Activated CD4-positive, alpha-beta T cell treated with anti-CD3 and anti-CD28 coated beads for 36 hours (primary cell): Measurements from ENCODE around the gene PPP4R4. TPM values are rescaled to one million over a fixed set of nuclear protein-coding genes. Genes with fewer than 3 reads are reported as not detected.

ENCODE experiments used
- ATAC-seq: fragments of 200-7000 bp; cut with Tn5 transposase; one replicate; pipeline ENCODE4 v1.10.0; 2021; ENCODE audit warnings: mild to moderate bottlenecking, moderate library complexity
- CTCF ChIA-PET: fragments of 350-600 bp; sonication (Branson Sonifier 250); formaldehyde crosslinking; loops from one replicate; lab custom pipeline; 2021; ENCODE audit warnings: antibody characterized with exemption; lab: Charles Lee
- POLR2A ChIA-PET: fragments of 350-600 bp; sonication (Branson Sonifier 250); formaldehyde crosslinking; loops from one replicate; lab custom pipeline; 2021; ENCODE audit warnings: antibody characterized with exemption, inconsistent platforms; lab: Charles Lee
- DNase-seq: peaks from one replicate; pipeline ENCODE4 v3.0.0-alpha.2; 2020
- H3K27ac Mint-ChIP-seq: one replicate; pipeline ENCODE4 v1.8.0; 2021; ENCODE audit warnings: mixed read lengths
- H3K27me3 Mint-ChIP-seq: one replicate; pipeline ENCODE4 v1.8.0; 2021; ENCODE audit warnings: mixed read lengths
- H3K36me3 Mint-ChIP-seq: one replicate; pipeline ENCODE4 v1.8.0; 2021; ENCODE audit warnings: low read depth, mixed read lengths
- H3K4me1 Mint-ChIP-seq: one replicate; pipeline ENCODE4 v1.8.0; 2021; ENCODE audit warnings: mixed read lengths
- H3K4me3 Mint-ChIP-seq: one replicate; pipeline ENCODE4 v1.8.0; 2021; ENCODE audit warnings: mild to moderate bottlenecking, moderate library complexity, mixed read lengths
- H3K9me3 Mint-ChIP-seq: one replicate; pipeline ENCODE4 v1.8.0; 2021; ENCODE audit warnings: low read depth, mixed read lengths
- intact Hi-C, 2 experiments: fragments of 100-400 bp; cut with DNase I in 1 of 2; cut with micrococcal nuclease in 1 of 2; formaldehyde crosslinking; loops; one replicate each; pipeline versions ENCODE4 v1.14.2 to v1.15.1; 2022 to 2024; cut with DNase I, micrococcal nuclease
- total RNA-seq, 2 experiments: library from RNA; stranded (reverse); gene quantifications; one replicate each; pipeline ENCODE4 v1.2.3, GENCODE V29; 2021

PPP4R4 gene
- total RNA-seq, 2 experiments from 2014 or later: 21.4 TPM

DNA sequence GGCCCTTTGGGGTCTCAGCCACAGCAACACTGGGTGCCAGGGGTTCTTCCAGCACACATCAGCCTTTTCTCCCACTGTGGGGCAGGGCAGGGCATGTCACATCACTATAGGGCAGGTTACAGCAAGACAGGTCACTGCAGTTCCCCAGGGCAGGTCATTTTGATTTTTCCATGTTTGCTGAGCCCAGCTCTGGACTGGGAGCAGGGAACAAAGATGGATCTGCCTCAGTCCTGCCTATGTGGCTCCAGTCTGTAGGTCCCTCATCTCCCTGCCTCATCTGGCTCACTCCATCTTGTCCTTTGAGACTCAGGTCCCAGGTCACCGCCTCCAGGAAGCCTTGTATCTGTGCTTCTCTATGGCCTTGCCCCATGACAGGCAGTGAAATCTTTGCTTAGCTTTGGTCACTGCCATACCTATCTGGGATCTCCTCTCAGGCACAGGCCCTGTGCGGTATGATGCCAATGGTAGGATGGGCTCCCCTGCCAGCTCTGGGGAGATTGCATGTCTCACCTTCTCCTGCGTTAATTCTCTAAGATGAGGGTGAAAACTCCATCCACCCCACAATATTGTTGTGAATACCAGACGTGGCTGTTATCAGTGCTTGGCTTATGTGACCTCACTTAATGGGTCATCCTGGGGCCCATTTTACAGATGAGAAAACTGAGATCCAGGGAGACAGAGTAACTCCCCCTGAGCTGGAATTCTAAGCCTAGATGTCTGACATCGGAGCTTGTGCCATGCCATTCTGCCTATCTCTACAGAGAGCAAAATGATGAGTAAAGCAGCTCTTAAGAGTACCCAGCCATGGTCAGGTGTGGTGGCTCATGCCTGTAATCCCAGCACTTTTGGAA is 147.5 kb downstream of the PPP4R4 start:
- intact Hi-C loops: no loop called here
- no peak overlapping the region for H3K4me3 Mint-ChIP-seq
- DNase-seq (no peak), ATAC-seq (no peak)
- no peaks in the 10 kb centered on the region for H3K36me3 Mint-ChIP-seq
- CTCF ChIA-PET: interaction anchor here (0.6 to 1.9 kb wide), 2 partner anchors 9 to 71 kb away, joined by 3 to 6 read pairs; no protein-coding TSS in a partner anchor
- POLR2A ChIA-PET: interaction anchor here (1.0 kb wide), 1 partner anchor 10 kb away, joined by 3 read pairs; no protein-coding TSS in a partner anchor
- no peaks in the 10 kb centered on the region for H3K27me3 Mint-ChIP-seq
- no peak overlapping the region for H3K27ac Mint-ChIP-seq
- no peaks in the 10 kb centered on the region for H3K9me3 Mint-ChIP-seq
- H3K4me1 Mint-ChIP-seq: no peaks in the 10 kb centered on the region

GRCh38 chr14:94322648-94323570 is 148.8 kb downstream of the PPP4R4 start, which contains the start of gene SERPINA6:
Gene SERPINA6, minus strand, starts transcription at chr14:94323336. Its CDS starts 8,688 bp downstream, at chr14:94314648.
- intact Hi-C loops: no loop called here
- Mint-ChIP-seq H3K27ac (no peak within 1 kb of the TSS), H3K9me3 (no peaks in the 10 kb centered on the region), H3K4me3 (no peak within 1 kb of the TSS), H3K4me1 (no peaks in the 10 kb centered on the region), H3K36me3 (no peaks in the 10 kb centered on the region), H3K27me3 (no peaks in the 10 kb centered on the region)
- ATAC-seq: no peak
- CTCF ChIA-PET: interaction anchor here (0.6 to 1.9 kb wide), 4 partner anchors 8 to 191 kb away, joined by 3 to 6 read pairs (median 3); no protein-coding TSS in a partner anchor
- POLR2A ChIA-PET: no interaction called here
- DNase-seq: no peak

DNA sequence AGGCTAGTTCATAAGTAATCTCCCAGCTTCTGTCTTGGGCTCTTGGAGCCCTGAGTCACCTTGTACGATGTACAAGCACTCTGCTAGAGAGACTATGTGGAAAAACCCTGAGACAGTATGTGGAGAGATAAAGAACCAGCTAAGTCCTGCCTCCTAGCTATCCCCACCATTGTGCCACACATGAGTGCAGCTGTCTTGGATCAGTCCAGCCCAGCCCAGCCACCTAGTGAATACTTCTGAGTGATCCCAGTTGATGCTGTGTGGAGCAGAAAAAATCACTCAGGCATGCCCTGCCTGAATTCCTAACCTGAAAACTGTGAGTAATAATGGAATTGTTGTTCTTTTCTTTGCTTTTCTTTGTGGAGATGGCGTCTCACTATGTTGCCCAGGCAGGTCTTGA is 154.1 kb downstream of the PPP4R4 start:
- Mint-ChIP-seq H3K27me3 (peaks cover 3% of the 10 kb centered on the region), H3K9me3 (no peaks in the 10 kb centered on the region), H3K4me1 (no peaks in the 10 kb centered on the region), H3K27ac (no peak overlapping the region), H3K4me3 (no peak overlapping the region), H3K36me3 (no peaks in the 10 kb centered on the region)
- intact Hi-C loops: no loop called here
- CTCF ChIA-PET: interaction anchor here (0.5 kb wide), 1 partner anchor 56 kb away, joined by 3 read pairs; no protein-coding TSS in a partner anchor
- no peak for ATAC-seq
- DNase-seq: no peak
- POLR2A ChIA-PET: no interaction called here

Other genes with a start within 250 kb of the PPP4R4 start
- gene FAM181A, start 247.0 kb upstream of the PPP4R4 start, total RNA-seq: not detected
- 10 to 100 TPM; 24.8 to 25.5 TPM for gene ASB2, start 197.8 kb upstream of the PPP4R4 start, total RNA-seq
- gene CCDC197, start 177.0 kb upstream of the PPP4R4 start, total RNA-seq: under 1 TPM; 0.34 to 0.53 TPM
- gene OTUB2, start 148.0 kb upstream of the PPP4R4 start, total RNA-seq: under 1 TPM; 0.75 to 0.93 TPM
- 100 to 1,000 TPM; 259 to 390 TPM for gene DDX24, start 93.1 kb upstream of the PPP4R4 start, total RNA-seq
- gene IFI27L1, start 93.0 kb upstream of the PPP4R4 start, total RNA-seq: 10 to 100 TPM; 22.3 to 27.1 TPM
- gene IFI27, start 63.6 kb upstream of the PPP4R4 start, total RNA-seq: 1 to 10 TPM; 3.0 to 3.1 TPM
- 10 to 100 TPM; 57.3 to 66.9 TPM for gene IFI27L2, start 44.7 kb upstream of the PPP4R4 start, total RNA-seq
- not detected for gene SERPINA10, start 118.9 kb downstream of the PPP4R4 start, total RNA-seq
- not detected for gene SERPINA6, start 149.0 kb downstream of the PPP4R4 start, total RNA-seq
- gene SERPINA2, start 192.4 kb downstream of the PPP4R4 start, total RNA-seq: not detected
- 100 to 1,000 TPM; 102 to 140 TPM for gene SERPINA1, start 214.3 kb downstream of the PPP4R4 start, total RNA-seq